Measurements from ENCODE around the gene ZNF777. TPM values are rescaled to one million over a fixed set of nuclear protein-coding genes. Genes with fewer than 3 reads are reported as not detected.
A peak's percentile ranks its signal among the peaks of the same experiment; 100 is the strongest.

The ZNF777 gene
- total and polyA plus RNA-seq, 5 donors from 2014 or later, result 0.46 to 13.4 (median 1.4) TPM

- H3K27me3 ChIP-seq (ENCODE audit: control insufficient read depth, insufficient read depth, low read length), result no peaks in the 10 kb centered on the region
- H3K4me3 ChIP-seq (ENCODE audit: low read depth, low read length), result no peak overlapping the region
- Mint-ChIP-seq H3K27me3 (no peaks in the 10 kb centered on the region), H3K36me3 (peaks cover 51% of the 10 kb centered on the region), H3K4me3 (no peak overlapping the region), H3K4me1 (peaks cover 0 to 4% (median 0%) of the 10 kb centered on the region in 4 donors), H3K27ac (no peak overlapping the region), H3K9me3 (no peaks in the 10 kb centered on the region)
- no peaks in the 10 kb centered on the region for H3K4me1 ChIP-seq (ENCODE audit: control insufficient read depth, insufficient read depth, low read length, poor library complexity, severe bottlenecking)
- H3K9me3 ChIP-seq (ENCODE audit: control insufficient read depth in 2 of 2, low read length in 2 of 2), result no peaks in the 10 kb centered on the region
- DNase-seq (no peak), ATAC-seq (ENCODE audit: low read depth in 2 of 2) (no peak)
- H3K36me3 ChIP-seq (ENCODE audit: control insufficient read depth, insufficient read depth, low read length), result peaks cover 39% of the 10 kb centered on the region
- H3K27ac ChIP-seq (ENCODE audit: insufficient read depth, low read length, poor library complexity, severe bottlenecking), result no peak overlapping the region
These were observed 29.3 kb downstream of the ZNF777 start for GRCh38 chr7:149431486-149432120.

DNA sequence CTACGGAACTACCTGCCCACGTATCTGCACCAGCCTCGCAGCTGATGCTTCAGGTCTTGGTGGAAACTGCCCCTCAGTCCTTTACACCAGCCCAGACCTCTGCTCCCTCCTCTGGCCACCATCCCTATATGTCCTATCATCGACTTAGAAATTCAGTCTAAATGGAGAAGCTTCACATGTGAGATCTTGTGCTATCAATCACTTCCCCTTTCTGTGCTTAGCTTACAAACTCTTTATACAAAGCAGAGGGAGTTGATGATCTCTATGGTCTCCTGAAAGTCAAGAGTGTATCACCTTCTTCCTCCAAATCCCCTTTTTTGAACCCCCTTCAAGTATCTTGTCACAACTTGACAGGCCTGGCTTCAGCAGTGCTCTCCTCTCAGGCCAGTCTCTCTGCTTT, 30.7 kb downstream of the ZNF777 start:
- Mint-ChIP-seq H3K27ac (no peak overlapping the region), H3K36me3 (peaks cover 43% of the 10 kb centered on the region), H3K4me1 (peaks cover 0 to 4% (median 0%) of the 10 kb centered on the region in 4 donors), H3K9me3 (no peaks in the 10 kb centered on the region), H3K27me3 (no peaks in the 10 kb centered on the region), H3K4me3 (no peak overlapping the region)
- H3K27ac ChIP-seq (ENCODE audit: insufficient read depth, low read length, poor library complexity, severe bottlenecking), result no peak overlapping the region
- ATAC-seq (ENCODE audit: low read depth in 2 of 2) (no peak), DNase-seq (no peak)
- H3K9me3 ChIP-seq (ENCODE audit: control insufficient read depth in 2 of 2, low read length in 2 of 2), result no peaks in the 10 kb centered on the region
- no peaks in the 10 kb centered on the region for H3K27me3 ChIP-seq (ENCODE audit: control insufficient read depth, insufficient read depth, low read length)
- no peak overlapping the region for H3K4me3 ChIP-seq (ENCODE audit: low read depth, low read length)
- H3K36me3 ChIP-seq (ENCODE audit: control insufficient read depth, insufficient read depth, low read length), result peaks cover 29% of the 10 kb centered on the region
- H3K4me1 ChIP-seq (ENCODE audit: control insufficient read depth, insufficient read depth, low read length, poor library complexity, severe bottlenecking), result no peaks in the 10 kb centered on the region

DNA sequence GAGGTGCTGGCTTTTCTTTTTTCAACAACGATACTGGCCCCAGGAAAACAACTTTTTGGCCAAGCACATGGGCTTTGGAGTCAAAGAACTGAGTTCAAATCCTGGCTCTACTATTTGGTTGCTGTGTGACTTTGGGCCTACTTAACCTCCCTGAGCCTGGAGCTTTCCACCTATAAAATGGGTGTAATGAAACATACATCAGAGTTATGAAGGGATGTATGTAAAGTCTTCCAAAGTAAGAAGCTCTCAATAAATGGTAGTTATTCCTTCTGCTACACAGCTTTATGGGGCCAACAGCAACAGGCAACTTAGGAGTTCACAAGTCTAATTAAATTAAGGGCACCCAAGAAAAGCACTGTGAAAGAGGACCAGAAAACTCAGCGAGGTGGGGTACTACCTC, 33.0 kb downstream of the ZNF777 start:
- H3K27ac Mint-ChIP-seq, result no peak overlapping the region
- H3K9me3 Mint-ChIP-seq, result no peaks in the 10 kb centered on the region
- no peaks in the 10 kb centered on the region for H3K9me3 ChIP-seq (ENCODE audit: control insufficient read depth in 2 of 2, low read length in 2 of 2)
- no peak overlapping the region for H3K27ac ChIP-seq (ENCODE audit: insufficient read depth, low read length, poor library complexity, severe bottlenecking)
- no peak overlapping the region for H3K4me3 Mint-ChIP-seq
- H3K27me3 ChIP-seq (ENCODE audit: control insufficient read depth, insufficient read depth, low read length), result no peaks in the 10 kb centered on the region
- H3K36me3 Mint-ChIP-seq, result peaks cover 22% of the 10 kb centered on the region
- ATAC-seq (ENCODE audit: low read depth in 2 of 2), result no peak
- peaks cover 6% of the 10 kb centered on the region for H3K4me1 ChIP-seq (ENCODE audit: control insufficient read depth, insufficient read depth, low read length, poor library complexity, severe bottlenecking)
- no peak overlapping the region for H3K4me3 ChIP-seq (ENCODE audit: low read depth, low read length)
- DNase-seq, result no peak
- peaks cover 0 to 11% (median 4%) of the 10 kb centered on the region in 4 donors for H3K4me1 Mint-ChIP-seq
- no peaks in the 10 kb centered on the region for H3K27me3 Mint-ChIP-seq
- peaks cover 11% of the 10 kb centered on the region for H3K36me3 ChIP-seq (ENCODE audit: control insufficient read depth, insufficient read depth, low read length)

GRCh38 chr7:149427096-149427680, 33.7 kb downstream of the ZNF777 start:
- Histone ChIP-seq H3K9me3 (ENCODE audit: control insufficient read depth in 2 of 2, low read length in 2 of 2) (no peaks in the 10 kb centered on the region), H3K4me3 (ENCODE audit: low read depth, low read length) (no peak overlapping the region), H3K36me3 (ENCODE audit: control insufficient read depth, insufficient read depth, low read length) (peaks cover 4% of the 10 kb centered on the region), H3K4me1 (ENCODE audit: control insufficient read depth, insufficient read depth, low read length, poor library complexity, severe bottlenecking) (peaks cover 8% of the 10 kb centered on the region), H3K27ac (ENCODE audit: insufficient read depth, low read length, poor library complexity, severe bottlenecking) (no peak overlapping the region), H3K27me3 (ENCODE audit: control insufficient read depth, insufficient read depth, low read length) (no peaks in the 10 kb centered on the region)
- peaks cover 17% of the 10 kb centered on the region for H3K36me3 Mint-ChIP-seq
- DNase-seq, result no peak
- no peak overlapping the region for H3K4me3 Mint-ChIP-seq
- ATAC-seq (ENCODE audit: low read depth in 2 of 2), result no peak
- no peaks in the 10 kb centered on the region for H3K27me3 Mint-ChIP-seq
- H3K27ac Mint-ChIP-seq, result no peak overlapping the region
- H3K9me3 Mint-ChIP-seq, result no peaks in the 10 kb centered on the region
- H3K4me1 Mint-ChIP-seq, result peaks cover 0 to 11% (median 4%) of the 10 kb centered on the region in 4 donors

DNA sequence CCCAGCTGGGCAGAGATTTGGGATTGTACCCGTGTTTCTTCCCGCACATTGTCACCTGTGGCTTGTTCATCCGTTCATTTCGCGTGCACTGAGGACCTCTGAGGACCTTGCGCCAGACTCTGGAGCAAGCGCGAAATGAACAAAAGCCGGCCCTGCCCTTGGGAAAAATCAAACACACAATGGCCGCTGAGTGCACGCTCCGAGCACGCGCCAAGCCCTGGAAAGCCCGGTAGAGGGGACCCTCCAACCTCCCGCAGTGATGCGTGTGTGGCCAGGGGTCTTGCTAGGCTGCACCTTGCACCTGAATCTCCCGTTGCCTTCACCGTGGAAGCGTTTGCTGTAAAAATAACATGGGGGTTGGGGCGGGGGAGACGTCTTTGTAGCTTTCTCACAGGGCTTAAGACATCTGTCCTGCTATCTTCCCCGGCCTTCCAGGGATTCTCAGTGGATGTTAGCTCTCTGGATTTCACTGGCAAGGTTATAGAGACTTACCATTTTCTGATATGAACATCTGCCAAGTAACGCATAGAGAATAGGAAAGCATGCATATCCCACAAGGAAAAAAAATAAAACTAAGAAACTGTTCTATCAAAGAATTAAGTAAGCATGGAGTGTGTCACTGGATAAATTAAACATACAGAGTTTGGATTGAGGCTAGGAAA, 37.3 kb downstream of the ZNF777 start:
- H3K27ac ChIP-seq (ENCODE audit: insufficient read depth, low read length, poor library complexity, severe bottlenecking), result no peak overlapping the region

DNA sequence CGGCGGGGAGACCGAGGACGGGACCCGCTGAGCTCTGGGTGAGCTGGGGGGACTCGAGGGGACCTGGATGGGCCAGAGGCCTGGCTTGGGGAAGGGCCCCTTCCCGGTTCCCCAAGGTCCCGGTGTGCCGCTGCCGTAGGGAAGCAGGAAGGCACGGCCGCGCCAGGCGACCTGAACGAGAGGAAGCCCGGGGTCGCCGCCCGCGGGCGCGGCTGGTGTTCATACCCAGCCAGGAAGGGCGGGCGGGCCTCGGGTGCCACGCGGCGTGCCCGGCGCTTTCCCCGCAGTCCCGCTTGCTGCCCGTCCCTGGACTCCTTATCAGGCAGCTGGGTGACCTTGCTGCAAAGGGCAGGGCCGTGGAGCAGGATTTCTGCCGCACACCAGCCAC, 38.0 kb downstream of the ZNF777 start:
- Histone ChIP-seq H3K27me3 (ENCODE audit: control insufficient read depth, insufficient read depth, low read length) (no peaks in the 10 kb centered on the region), H3K4me3 (ENCODE audit: low read depth, low read length) (peak overlapping the region; percentile 69), H3K27ac (ENCODE audit: insufficient read depth, low read length, poor library complexity, severe bottlenecking) (peak overlapping the region; percentile 64), H3K4me1 (ENCODE audit: control insufficient read depth, insufficient read depth, low read length, poor library complexity, severe bottlenecking) (peaks cover 13% of the 10 kb centered on the region), H3K9me3 (ENCODE audit: control insufficient read depth in 2 of 2, low read length in 2 of 2) (no peaks in the 10 kb centered on the region), H3K36me3 (ENCODE audit: control insufficient read depth, insufficient read depth, low read length) (no peaks in the 10 kb centered on the region)
- Mint-ChIP-seq H3K27me3 (peaks cover 8% of the 10 kb centered on the region), H3K9me3 (no peaks in the 10 kb centered on the region), H3K4me3 (peak overlapping the region; percentile 72 to 85 (median 77)), H3K4me1 (peaks cover 0 to 26% (median 6%) of the 10 kb centered on the region in 4 donors), H3K36me3 (no peaks in the 10 kb centered on the region), H3K27ac (peak overlapping the region in 2 of 3 donors; percentile 36 to 56)
- ATAC-seq (ENCODE audit: low read depth in 2 of 2) (peak in 1 of 2 donors; percentile 2), DNase-seq (peak in 1 of 3 donors; percentile 57)

More for the DNA sequence above, 37.3 kb downstream of the ZNF777 start:
- Histone ChIP-seq H3K27me3 (ENCODE audit: control insufficient read depth, insufficient read depth, low read length) (no peaks in the 10 kb centered on the region), H3K4me3 (ENCODE audit: low read depth, low read length) (peak overlapping the region; percentile 47), H3K4me1 (ENCODE audit: control insufficient read depth, insufficient read depth, low read length, poor library complexity, severe bottlenecking) (peaks cover 13% of the 10 kb centered on the region), H3K9me3 (ENCODE audit: control insufficient read depth in 2 of 2, low read length in 2 of 2) (no peaks in the 10 kb centered on the region), H3K36me3 (ENCODE audit: control insufficient read depth, insufficient read depth, low read length) (no peaks in the 10 kb centered on the region)
- DNase-seq, result no peak
- H3K4me3 Mint-ChIP-seq, result peak overlapping the region; percentile 21 to 85 (median 72)
- peaks cover 2% of the 10 kb centered on the region for H3K36me3 Mint-ChIP-seq
- ATAC-seq (ENCODE audit: low read depth in 2 of 2), result no peak
- no peaks in the 10 kb centered on the region for H3K9me3 Mint-ChIP-seq
- peaks cover 2% of the 10 kb centered on the region for H3K27me3 Mint-ChIP-seq
- H3K27ac Mint-ChIP-seq, result peak overlapping the region in 1 of 3 donors; percentile 52
- peaks cover 0 to 26% (median 6%) of the 10 kb centered on the region in 4 donors for H3K4me1 Mint-ChIP-seq

DNA sequence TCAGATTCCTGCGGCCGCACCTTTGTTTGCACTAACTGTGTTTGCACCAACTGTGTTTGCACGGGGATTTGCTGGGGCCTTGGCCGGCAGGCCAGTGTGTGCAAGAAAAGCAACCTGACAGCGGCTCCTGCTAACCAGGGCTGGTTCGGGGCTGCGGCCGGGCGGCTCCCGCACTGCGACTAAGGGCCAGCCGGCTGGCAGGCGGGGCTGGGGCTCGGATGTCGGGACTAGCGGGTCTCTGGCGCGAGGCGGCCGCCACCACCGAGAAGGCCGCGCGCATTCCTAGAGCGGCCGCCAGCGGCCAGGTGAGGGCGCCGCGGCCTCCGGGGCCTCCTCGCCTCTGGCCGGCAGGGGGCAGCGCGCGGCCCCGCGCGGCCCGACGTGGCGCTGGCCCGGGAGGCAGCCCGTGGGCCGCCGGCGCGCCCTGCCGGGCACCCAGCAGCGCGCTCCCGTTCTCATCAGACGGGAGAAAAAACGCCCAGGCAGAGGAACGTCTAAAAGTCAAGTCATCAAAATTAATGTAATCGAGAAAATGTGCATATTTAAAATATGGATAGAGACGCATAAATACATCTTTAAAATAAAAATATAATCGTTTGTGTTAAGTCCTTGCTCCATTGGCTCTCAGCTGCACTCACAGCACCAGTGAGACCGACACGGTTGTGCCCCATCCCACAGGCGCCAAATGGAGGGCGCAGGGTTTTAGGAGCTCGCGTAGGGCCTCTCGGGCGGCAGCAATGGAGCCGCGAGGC, 38.5 kb downstream of the ZNF777 start:
- H3K4me1 ChIP-seq (ENCODE audit: control insufficient read depth, insufficient read depth, low read length, poor library complexity, severe bottlenecking), result peaks cover 13% of the 10 kb centered on the region
- H3K36me3 ChIP-seq (ENCODE audit: control insufficient read depth, insufficient read depth, low read length), result no peaks in the 10 kb centered on the region
- ATAC-seq (ENCODE audit: low read depth in 2 of 2) (peak; percentile 99), DNase-seq (peak; percentile 62 to 87 (median 80))
- peak overlapping the region; percentile 69 for H3K4me3 ChIP-seq (ENCODE audit: low read depth, low read length)
- no peaks in the 10 kb centered on the region for H3K9me3 Mint-ChIP-seq
- H3K27ac ChIP-seq (ENCODE audit: insufficient read depth, low read length, poor library complexity, severe bottlenecking), result peak overlapping the region; percentile 66
- H3K4me1 Mint-ChIP-seq, result peaks cover 0 to 26% (median 6%) of the 10 kb centered on the region in 4 donors
- no peaks in the 10 kb centered on the region for H3K9me3 ChIP-seq (ENCODE audit: control insufficient read depth in 2 of 2, low read length in 2 of 2)
- no peaks in the 10 kb centered on the region for H3K36me3 Mint-ChIP-seq
- peak overlapping the region; percentile 32 to 93 (median 55) for H3K27ac Mint-ChIP-seq
- peak overlapping the region; percentile 74 to 90 (median 82) for H3K4me3 Mint-ChIP-seq
- no peaks in the 10 kb centered on the region for H3K27me3 ChIP-seq (ENCODE audit: control insufficient read depth, insufficient read depth, low read length)
- H3K27me3 Mint-ChIP-seq, result peaks cover 8% of the 10 kb centered on the region

Data from CD4-positive, CD25-positive, alpha-beta regulatory T cell (primary cell).